GM12878 (cell line): Measurements from ENCODE around the gene CCBE1. TPM values are rescaled to one million over a fixed set of nuclear protein-coding genes. Genes with fewer than 3 reads are reported as not detected.

Experiments
- ATAC-seq: fragments of 200-7000 bp; cut with Tn5 transposase; 3 replicates; pipeline ENCODE4 v1.9.1; 2020; ENCODE audit warnings: mild to moderate bottlenecking, moderate library complexity
- BruUV-seq: library from RNA; stranded (reverse); fragments of 400-500 nt; replicated peaks from 2 replicates; lab custom pipeline; 2021; lab: Mats Ljungman, UMichigan
- CTCF ChIA-PET: fragments of 300-600 bp; sonication (Branson Sonifier 250); formaldehyde crosslinking; extraction: SDS; loops from one replicate; lab custom pipeline; 2021; ENCODE audit warnings: inconsistent platforms; lab: Yijun Ruan, JAX
- POLR2A ChIA-PET: fragments of 350-600 bp; formaldehyde crosslinking; extraction: SDS; loops from one replicate; lab custom pipeline; 2021; ENCODE audit warnings: inconsistent platforms; lab: Charles Lee
- RAD21 ChIA-PET: fragments of 300-600 bp; sonication (Branson Sonifier 250); formaldehyde crosslinking; loops from one replicate; lab custom pipeline; 2023; ENCODE audit warnings: antibody characterized with exemption; ENCODE audit not compliant: unreplicated experiment; lab: Charles Lee
- SMC1A ChIA-PET: fragments of 300-600 bp; sonication (Branson Sonifier 250); formaldehyde crosslinking; loops from one replicate; lab custom pipeline; 2023; ENCODE audit not compliant: unreplicated experiment, uncharacterized antibody; lab: Charles Lee
- DNase-seq: peaks from one replicate; pipeline ENCODE4 v3.0.0-alpha.2; 2011; ENCODE audit warnings: low read depth, low spot score
- FAIRE-seq: peaks from 3 replicates; lab custom pipeline; 2011; peaks lifted over from hg19 to GRCh38; lab: Jason Lieb, UNC
- H2AFZ ChIP-seq: 2 replicates; pipeline ENCODE4 v1.6.0; 2011; ENCODE audit warnings: low read depth, low read length, control low read depth; ENCODE audit not compliant: control insufficient read depth
- H3K27ac ChIP-seq: 2 replicates; pipeline ENCODE4 v1.5.1; 2011; ENCODE audit warnings: control low read depth; ENCODE audit not compliant: control insufficient read depth, insufficient read depth
- H3K27me3 ChIP-seq, 2 experiments: replicated peaks in 1 of 2; 2 replicates each; pipeline versions ENCODE4 v1.6.0 to v1.6.1; 2011; ENCODE audit warnings: low read length in 1 of 2; ENCODE audit not compliant: control insufficient read depth in 2 of 2, insufficient read depth in 2 of 2
- H3K36me3 ChIP-seq, 2 experiments: 2 replicates each; pipeline ENCODE4 v1.5.1; 2011; ENCODE audit warnings: low read length in 1 of 2; ENCODE audit not compliant: control insufficient read depth in 2 of 2, insufficient read depth in 2 of 2
- H3K4me1 ChIP-seq: 2 replicates; pipeline ENCODE4 v1.6.1; 2011; ENCODE audit warnings: mild to moderate bottlenecking, low read length, moderate library complexity, mixed read lengths; ENCODE audit not compliant: control insufficient read depth, insufficient read depth
- H3K4me2 ChIP-seq: 2 replicates; pipeline ENCODE4 v1.6.0; 2011; ENCODE audit warnings: control low read depth; ENCODE audit not compliant: control insufficient read depth, insufficient read depth
- H3K4me3 ChIP-seq: fragments of 200-600 bp; sonication (generic); 2 replicates; pipeline ENCODE4 v1.5.1; 2016
- H3K79me2 ChIP-seq: 2 replicates; pipeline ENCODE4 v1.6.0; 2011; ENCODE audit warnings: low read length; ENCODE audit not compliant: control insufficient read depth, insufficient read depth
- H3K9ac ChIP-seq: 2 replicates; pipeline ENCODE4 v1.8.0; 2011; ENCODE audit warnings: low read length, control low read depth, mixed read lengths; ENCODE audit not compliant: control insufficient read depth, insufficient read depth
- H3K9me3 ChIP-seq: replicated peaks from 3 replicates; pipeline ENCODE4 v1.5.1; 2011; ENCODE audit warnings: mild to moderate bottlenecking, low read length; ENCODE audit not compliant: control insufficient read depth, insufficient read depth
- H4K20me1 ChIP-seq: 2 replicates; pipeline ENCODE4 v1.6.0; 2011; ENCODE audit not compliant: control insufficient read depth, insufficient read depth
- CBX5 ChIP-seq: sonication (generic); IDR thresholded peaks from 2 replicates; pipeline ENCODE4 v1.6.1; 2016; ENCODE audit warnings: low read depth, moderate library complexity, mild to moderate bottlenecking, inconsistent platforms
- EED ChIP-seq: sonication (generic); IDR thresholded peaks from 2 replicates; pipeline ENCODE4 v1.6.1; 2016; ENCODE audit warnings: antibody characterized with exemption, low read depth
- ELK1 ChIP-seq: IDR thresholded peaks from 2 replicates; pipeline ENCODE4 v1.6.1; 2012; ENCODE audit warnings: low read depth, low read length, improper control_type of control experiment
- GABPA ChIP-seq: IDR thresholded peaks from 2 replicates; pipeline ENCODE4 v1.6.1; 2014; ENCODE audit warnings: antibody characterized with exemption, low read depth, mild to moderate bottlenecking, inconsistent platforms
- JUND ChIP-seq: IDR thresholded peaks from 2 replicates; pipeline ENCODE4 v1.6.1; 2012; ENCODE audit warnings: low read depth, mild to moderate bottlenecking, low read length, improper control_type of control experiment, moderate library complexity
- NFYA ChIP-seq: IDR thresholded peaks from 2 replicates; pipeline ENCODE4 v1.6.1; 2011; ENCODE audit warnings: low read depth, mild to moderate bottlenecking, low read length, improper control_type of control experiment, borderline replicate concordance
- PKNOX1 ChIP-seq: fragments of 450-650 bp; IDR thresholded peaks from 2 replicates; pipeline ENCODE4 v1.6.1; 2016; ENCODE audit warnings: mild to moderate bottlenecking
- RAD21 ChIP-seq: IDR thresholded peaks from 2 replicates; pipeline ENCODE4 v1.6.1; 2011; ENCODE audit warnings: mild to moderate bottlenecking, low read depth, low read length, moderate library complexity; ENCODE audit not compliant: insufficient read depth
- SKIL ChIP-seq: fragments of 450-650 bp; IDR thresholded peaks from 2 replicates; pipeline ENCODE4 v1.6.1; 2017; ENCODE audit warnings: mild to moderate bottlenecking, low read depth, inconsistent platforms; ENCODE audit not compliant: poor library complexity, severe bottlenecking
- SMAD5 ChIP-seq: IDR thresholded peaks from 2 replicates; pipeline ENCODE4 v1.6.1; 2016; ENCODE audit warnings: antibody characterized with exemption, low read depth
- SMC3 ChIP-seq: IDR thresholded peaks from 2 replicates; pipeline ENCODE4 v1.6.1; 2011; ENCODE audit warnings: low read length, improper control_type of control experiment, borderline replicate concordance
- SPI1 ChIP-seq: IDR thresholded peaks from 2 replicates; pipeline ENCODE4 v1.6.1; 2011; ENCODE audit warnings: low read depth, mild to moderate bottlenecking, low read length, moderate library complexity, borderline replicate concordance; ENCODE audit not compliant: insufficient read depth
- SUZ12 ChIP-seq: fragments of 200-600 bp; sonication (generic); IDR thresholded peaks from one replicate; pipeline ENCODE4 v1.6.1; 2018; ENCODE audit warnings: antibody characterized with exemption, mild to moderate bottlenecking; ENCODE audit not compliant: unreplicated experiment
- TBL1XR1 ChIP-seq: IDR thresholded peaks from 2 replicates; pipeline ENCODE4 v1.6.1; 2012; ENCODE audit warnings: low read depth, low read length, improper control_type of control experiment
- TCF3 ChIP-seq: IDR thresholded peaks from 2 replicates; pipeline ENCODE4 v1.6.1; 2012; ENCODE audit warnings: low read depth, mild to moderate bottlenecking, low read length, borderline replicate concordance; ENCODE audit not compliant: insufficient read depth
- USF2 ChIP-seq: IDR thresholded peaks from 2 replicates; pipeline ENCODE4 v1.6.1; 2011; ENCODE audit warnings: low read depth, low read length, improper control_type of control experiment, borderline replicate concordance
- ZNF274 ChIP-seq: IDR thresholded peaks from one replicate; pipeline ENCODE4 v1.8.0; 2011; ENCODE audit not compliant: insufficient read length, insufficient read depth
- WGBS: methylation state at CpG from one replicate; pipeline ENCODE4 v1.1.6; 2016; ENCODE audit warnings: low lambda C conversion rate; ENCODE audit not compliant: insufficient replicate concordance, insufficient coverage; ENCODE audit errors: missing lambda C conversion rate; 5-methylcytosine and 5-hydroxymethylcytosine counted together
- in situ Hi-C: fragments of 300-500 bp; cut with MboI; formaldehyde crosslinking; loops from 9 replicates; pipeline ENCODE4 v1.14.3; 2018; ENCODE audit warnings: mixed read lengths
- intact Hi-C: fragments of 100-400 bp; cut with micrococcal nuclease; formaldehyde crosslinking; loops from one replicate; pipeline ENCODE4 v1.14.2; 2022; ENCODE audit not compliant: unreplicated experiment
- polyA plus RNA-seq, 11 experiments: library from polyadenylated mRNA; depleted of rRNA in 4 of 11; unstranded in 6 of 11; stranded (reverse) in 5 of 11; fragments of >200 nt; fragmentation: Nextera tagmentation in 4 of 11; fragmentation: Illumina TruSeq in 1 of 11; extraction: Ambion mirVana in 4 of 11; extraction: Trizol in 1 of 11; gene quantifications; 1 replicate in 1 of 11; 2 replicates in 10 of 11; pipeline versions ENCODE4 v1.2.1 to v1.2.3, GENCODE V29; 2011 to 2016; ENCODE audit warnings: inconsistent platforms in 2 of 11, missing spikeins in 2 of 11, low read depth in 1 of 11
- total RNA-seq, 4 experiments: library from RNA; depleted of rRNA in 3 of 4; stranded (reverse); fragments of >200 nt in 3 of 4; fragmentation: Illumina TruSeq in 1 of 4; extraction: Trizol in 1 of 4; gene quantifications; 2 replicates each; pipeline versions ENCODE4 v1.2.1 to v1.2.3, GENCODE V29; 2013 to 2021

The CCBE1 gene
- total and polyA plus RNA-seq, 10 of the 15 experiments (the other 5 are each of a cell fraction or from before 2014, with no cell fraction given), result 0.03 to 0.49 (median 0.04) TPM; not detected in 7

- TF ChIP-seq SKIL (no peak), PKNOX1 (no peak), GABPA (no peak), RAD21 (peak; percentile 66), SMC3 (peak; percentile 52; the same call in 1 of the 2 replicates)
These were observed 237.7 kb downstream of the CCBE1 start (continued) for GRCh38 chr18:59459369-59460071.

- H3K9ac ChIP-seq, result no peak overlapping the region
- H3K4me3 ChIP-seq, result no peak overlapping the region
- no peaks in the 10 kb centered on the region for H3K36me3 ChIP-seq
- ATAC-seq (no peak), FAIRE-seq (no peak), DNase-seq (no peak)
- no peak overlapping the region for H2AFZ ChIP-seq
- ChIA-PET SMC1A (interaction anchor here (0.6 to 5.4 kb wide), 6 partner anchors 15 to 369 kb away, joined by 3 to 62 read pairs (median 4); no protein-coding TSS in a partner anchor), POLR2A (no interaction called here), CTCF (interaction anchor here (0.7 to 8.8 kb wide), 15 partner anchors 24 to 1091 kb away, joined by 3 to 158 read pairs (median 4); no protein-coding TSS in a partner anchor), RAD21 (interaction anchor here (1.2 to 4.8 kb wide), 3 partner anchors 324 to 364 kb away, joined by 3 to 50 read pairs (median 4); no protein-coding TSS in a partner anchor)
- H3K79me2 ChIP-seq, result no peaks in the 10 kb centered on the region
- H3K27me3 ChIP-seq, result peaks cover 4 to 9% of the 10 kb centered on the region in 2 experiments; a peak in 3 of 4 replicates
- no peak overlapping the region for H3K27ac ChIP-seq
- BruUV-seq, result no TSS peak
- intact Hi-C loops (loop anchor here (5.0 kb wide), 1 partner anchor 1089 kb away; no protein-coding TSS in a partner anchor), in situ Hi-C loops (loop anchor here (25.0 kb wide), 1 partner anchor 1104 kb away; no protein-coding TSS in a partner anchor)
- no peak overlapping the region for H3K4me2 ChIP-seq
- no peaks in the 10 kb centered on the region for H4K20me1 ChIP-seq
- 21% methylated on average over 8 of the region's 8 CpGs for WGBS
- H3K4me1 ChIP-seq, result no peaks in the 10 kb centered on the region
- H3K9me3 ChIP-seq, result no peaks in the 10 kb centered on the region
- TF ChIP-seq NFYA, result no peak
- no peak for TF ChIP-seq JUND
- no peak for TF ChIP-seq TCF3
- no peak for TF ChIP-seq TBL1XR1
- TF ChIP-seq SPI1, result no peak
- TF ChIP-seq ELK1, result no peak
- no peak for TF ChIP-seq EED
- TF ChIP-seq SUZ12, result no peak
- no peak for TF ChIP-seq SMAD5
- no peak for TF ChIP-seq USF2
- TF ChIP-seq ZNF274, result no peak
- TF ChIP-seq CBX5, result no peak
These were observed 238.6 kb downstream of the CCBE1 start for GRCh38 chr18:59458575-59458974.
